Diencephalon (tissue), 1 donor: Measurements from ENCODE around the gene SLC25A28. TPM values are rescaled to one million over a fixed set of nuclear protein-coding genes. Genes with fewer than 3 reads are reported as not detected.

Experiments used
- small RNA-seq: library from RNA; depleted of rRNA; stranded (forward); fragments of <200 nt; gene quantifications from one replicate; pipeline ENCODE3, GENCODE V24; 2014
- total RNA-seq: library from RNA; depleted of rRNA; stranded (reverse); fragments of >200 nt; gene quantifications from one replicate; pipeline ENCODE4 v1.2.3, GENCODE V29; 2014

SLC25A28 gene, protein sequence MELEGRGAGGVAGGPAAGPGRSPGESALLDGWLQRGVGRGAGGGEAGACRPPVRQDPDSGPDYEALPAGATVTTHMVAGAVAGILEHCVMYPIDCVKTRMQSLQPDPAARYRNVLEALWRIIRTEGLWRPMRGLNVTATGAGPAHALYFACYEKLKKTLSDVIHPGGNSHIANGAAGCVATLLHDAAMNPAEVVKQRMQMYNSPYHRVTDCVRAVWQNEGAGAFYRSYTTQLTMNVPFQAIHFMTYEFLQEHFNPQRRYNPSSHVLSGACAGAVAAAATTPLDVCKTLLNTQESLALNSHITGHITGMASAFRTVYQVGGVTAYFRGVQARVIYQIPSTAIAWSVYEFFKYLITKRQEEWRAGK
- total RNA-seq, result 20.3 TPM

DNA sequence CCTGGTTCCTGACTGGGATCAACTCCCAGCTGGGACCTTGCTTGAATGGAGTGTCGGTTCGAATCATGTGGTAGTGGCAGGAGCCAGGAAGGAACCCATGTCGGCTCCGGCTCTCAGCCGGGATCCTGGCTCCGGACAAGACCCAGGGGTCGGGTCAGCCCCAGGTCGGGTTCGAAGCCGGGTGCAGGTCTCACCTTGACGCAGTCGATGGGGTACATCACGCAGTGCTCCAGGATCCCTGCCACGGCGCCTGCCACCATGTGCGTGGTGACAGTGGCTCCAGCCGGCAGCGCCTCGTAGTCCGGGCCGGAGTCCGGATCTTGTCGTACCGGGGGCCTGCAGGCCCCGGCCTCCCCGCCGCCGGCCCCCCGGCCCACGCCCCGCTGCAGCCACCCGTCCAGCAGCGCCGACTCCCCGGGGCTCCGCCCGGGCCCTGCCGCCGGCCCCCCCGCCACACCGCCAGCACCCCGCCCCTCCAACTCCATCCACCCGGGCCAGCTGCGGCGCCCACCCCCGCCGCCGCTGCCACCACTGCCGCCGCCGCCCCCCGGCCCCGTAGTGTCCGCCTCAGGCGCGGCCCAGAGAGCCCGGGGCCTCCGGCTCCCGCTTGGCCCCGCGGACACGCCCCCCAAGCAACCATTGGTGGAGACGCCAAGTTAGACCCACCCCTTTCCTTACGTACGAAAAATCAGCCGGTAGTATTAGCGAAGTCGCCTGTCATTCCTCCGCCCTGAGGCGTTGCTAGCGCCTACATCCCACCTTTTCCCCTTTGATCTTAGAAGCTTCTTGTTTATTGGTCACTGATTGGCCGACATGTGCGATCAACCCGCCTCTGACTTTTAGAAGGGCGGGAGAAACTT is at the start of gene SLC25A28:
Gene SLC25A28, minus strand, starts transcription at position 589 of the 860 bp plus-strand sequence. Its CDS starts 104 bp downstream, at position 485.

DNA sequence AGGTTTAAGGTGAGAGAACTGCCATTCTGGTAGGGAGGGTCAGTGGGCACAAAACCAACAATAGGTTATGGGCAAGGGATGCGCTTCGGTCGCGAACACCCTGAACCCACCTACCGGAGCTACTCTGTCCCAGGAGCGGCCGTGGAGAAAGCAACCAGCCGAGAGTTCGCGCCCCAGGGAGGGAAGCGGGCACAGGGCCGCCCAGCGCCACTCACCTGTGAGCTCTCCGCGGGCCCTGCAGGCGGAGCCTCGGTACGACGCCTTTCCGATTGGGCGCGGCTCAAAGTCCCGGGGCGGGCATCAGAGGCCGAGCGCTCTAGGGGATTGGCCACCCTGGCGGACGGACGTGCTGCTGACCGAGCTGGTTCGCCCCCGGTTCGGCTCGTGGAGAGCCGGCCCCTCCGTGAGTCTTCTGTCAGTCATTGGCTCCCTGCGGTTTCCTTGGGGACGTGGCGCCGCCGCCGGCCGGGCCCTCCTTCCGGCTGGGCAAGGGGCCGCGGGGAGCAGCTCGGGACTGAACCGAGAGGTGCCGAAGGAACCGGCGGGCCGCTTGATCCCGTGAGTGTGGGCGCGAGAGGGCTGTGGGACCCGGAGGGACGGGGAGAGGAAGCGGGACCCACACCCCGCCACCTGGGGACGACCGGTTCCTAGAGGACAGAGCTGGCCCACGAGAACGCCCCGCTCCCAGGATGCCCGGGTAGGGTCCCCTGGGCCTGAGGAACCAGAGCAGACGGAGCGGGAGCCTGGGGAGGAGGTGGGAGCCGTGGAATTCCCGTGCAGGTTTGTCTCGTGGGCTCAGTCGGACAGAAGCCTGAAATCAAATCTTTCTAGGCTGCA is 39.0 kb upstream of the SLC25A28 start, which contains the start of gene ENTPD7:
Gene ENTPD7, plus strand, starts transcription at position 479 of the 837 bp plus-strand sequence. CDS start 448 bp downstream, outside the sequence.

Small RNA genes lying within 50 kb of the gene (small RNA-seq; reads per million reads assigned to genes)
- gene AL133353.1, result not detected

Other genes starting within 250 kb of the SLC25A28 start
- gene GOT1, start 189.8 kb downstream of the SLC25A28 start, total RNA-seq, result 66.9 TPM
- gene NKX2-3, start 87.5 kb downstream of the SLC25A28 start, total RNA-seq, result not detected
- 14.3 TPM for gene ENTPD7, start 39.1 kb upstream of the SLC25A28 start, total RNA-seq
- gene COX15, start 111.7 kb upstream of the SLC25A28 start, total RNA-seq, result 45.2 TPM
- gene CUTC, start 111.8 kb upstream of the SLC25A28 start, total RNA-seq, result 9.0 TPM
- gene ABCC2, start 162.2 kb upstream of the SLC25A28 start, total RNA-seq, result 1.6 TPM